SH-SY5Y (cell line): ENCODE results near the gene GALNT2.

Experiments
- GATA2 ChIP-seq: IDR thresholded peaks from 2 replicates; pipeline ENCODE4 v1.6.1; 2011; ENCODE audit warnings: mild to moderate bottlenecking, low read depth, low read length
- GATA3 ChIP-seq: IDR thresholded peaks from 2 replicates; pipeline ENCODE4 v1.6.1; 2011; ENCODE audit warnings: low read depth, mild to moderate bottlenecking, low read length, moderate library complexity

The GALNT2 gene

GRCh38 chr1:230319014-230319747, 252.1 kb downstream of the GALNT2 start:
- TF ChIP-seq GATA2 = no peak

DNA sequence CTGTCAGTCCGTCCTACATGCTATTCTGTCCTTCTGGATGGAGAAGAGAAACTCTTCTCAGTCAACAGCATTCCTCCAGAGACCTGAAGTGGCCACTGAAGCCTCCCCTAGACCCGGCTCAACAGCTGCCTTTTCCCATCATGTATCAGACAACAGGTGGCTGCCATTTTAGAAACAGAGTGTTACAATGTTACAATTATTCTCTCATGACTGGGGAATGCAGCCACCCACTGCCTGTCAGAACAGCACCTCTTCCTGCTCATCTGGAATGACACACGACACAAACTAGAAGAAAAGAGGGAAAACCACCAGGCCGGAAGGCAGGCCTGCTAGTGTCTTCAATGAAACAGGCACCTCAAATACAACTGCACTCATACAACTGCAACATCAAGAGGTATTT, 253.8 kb downstream of the GALNT2 start:
- no peak for TF ChIP-seq GATA2
- TF ChIP-seq GATA3 = no peak

DNA sequence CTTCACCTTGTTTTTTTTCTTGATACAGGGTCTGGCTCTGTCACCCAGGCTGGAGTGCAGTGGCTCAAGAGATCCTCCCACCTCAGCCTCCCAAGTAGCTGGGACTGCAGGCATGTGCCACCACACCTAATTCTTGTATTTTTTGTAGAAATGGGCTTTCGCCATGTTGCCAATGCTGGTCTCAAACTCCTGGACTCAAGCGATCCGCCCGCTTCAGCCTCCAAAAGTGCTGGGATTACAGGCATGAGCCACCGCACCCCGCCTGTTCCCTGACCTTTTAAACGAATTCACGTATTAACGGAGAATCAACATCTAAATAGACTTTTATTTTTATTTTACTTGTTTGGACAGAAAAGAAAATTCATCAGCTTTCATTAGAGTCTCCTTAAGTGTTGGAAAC, 254.3 kb downstream of the GALNT2 start:
- TF ChIP-seq GATA3 = no peak
- TF ChIP-seq GATA2 = no peak

- TF ChIP-seq GATA2 = no peak
- no peak for TF ChIP-seq GATA3
Measured at GRCh38 chr1:230321741-230322420, 254.8 kb downstream of the GALNT2 start.

DNA sequence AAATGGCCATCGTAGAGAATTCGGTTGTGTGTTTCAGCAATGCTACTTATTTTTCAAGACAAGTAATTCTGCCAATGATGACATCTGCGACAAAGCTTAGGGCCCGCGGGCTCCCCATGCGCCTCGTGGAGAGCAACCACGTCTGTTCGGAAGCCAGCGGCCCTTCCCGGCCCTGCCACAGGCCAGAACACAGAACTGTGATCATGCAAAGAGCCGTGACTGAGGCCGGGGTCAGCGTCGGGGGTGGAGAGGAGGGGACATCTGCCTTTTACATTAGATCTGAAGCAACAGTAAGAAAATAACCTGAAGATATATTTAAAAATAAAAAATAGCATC, 255.4 kb downstream of the GALNT2 start:
- TF ChIP-seq GATA3 = no peak
- TF ChIP-seq GATA2 = no peak

GRCh38 chr1:230322967-230323547, 256.0 kb downstream of the GALNT2 start:
- TF ChIP-seq GATA3 (no peak), GATA2 (no peak)

DNA sequence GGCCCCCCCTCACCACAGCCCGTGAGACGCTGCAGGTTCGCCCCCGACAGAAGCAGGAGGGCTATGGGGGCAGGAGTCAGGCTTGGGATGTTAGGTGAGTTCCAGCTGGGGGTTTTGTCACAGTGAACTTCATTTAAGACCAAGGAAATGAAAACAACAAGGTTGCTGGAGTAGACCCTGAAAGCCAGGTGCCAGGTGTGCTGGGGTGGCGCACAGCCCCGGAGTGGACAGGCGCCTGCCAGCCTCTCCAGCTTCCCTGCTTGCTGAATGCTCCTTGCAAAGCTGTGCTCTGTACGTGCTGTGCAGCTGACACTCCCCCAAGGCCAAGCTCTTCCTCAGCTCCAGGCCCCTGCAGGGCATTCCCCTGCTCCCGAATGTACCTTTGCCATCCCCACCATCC, 256.6 kb downstream of the GALNT2 start:
- TF ChIP-seq GATA2 (no peak), GATA3 (no peak)

DNA sequence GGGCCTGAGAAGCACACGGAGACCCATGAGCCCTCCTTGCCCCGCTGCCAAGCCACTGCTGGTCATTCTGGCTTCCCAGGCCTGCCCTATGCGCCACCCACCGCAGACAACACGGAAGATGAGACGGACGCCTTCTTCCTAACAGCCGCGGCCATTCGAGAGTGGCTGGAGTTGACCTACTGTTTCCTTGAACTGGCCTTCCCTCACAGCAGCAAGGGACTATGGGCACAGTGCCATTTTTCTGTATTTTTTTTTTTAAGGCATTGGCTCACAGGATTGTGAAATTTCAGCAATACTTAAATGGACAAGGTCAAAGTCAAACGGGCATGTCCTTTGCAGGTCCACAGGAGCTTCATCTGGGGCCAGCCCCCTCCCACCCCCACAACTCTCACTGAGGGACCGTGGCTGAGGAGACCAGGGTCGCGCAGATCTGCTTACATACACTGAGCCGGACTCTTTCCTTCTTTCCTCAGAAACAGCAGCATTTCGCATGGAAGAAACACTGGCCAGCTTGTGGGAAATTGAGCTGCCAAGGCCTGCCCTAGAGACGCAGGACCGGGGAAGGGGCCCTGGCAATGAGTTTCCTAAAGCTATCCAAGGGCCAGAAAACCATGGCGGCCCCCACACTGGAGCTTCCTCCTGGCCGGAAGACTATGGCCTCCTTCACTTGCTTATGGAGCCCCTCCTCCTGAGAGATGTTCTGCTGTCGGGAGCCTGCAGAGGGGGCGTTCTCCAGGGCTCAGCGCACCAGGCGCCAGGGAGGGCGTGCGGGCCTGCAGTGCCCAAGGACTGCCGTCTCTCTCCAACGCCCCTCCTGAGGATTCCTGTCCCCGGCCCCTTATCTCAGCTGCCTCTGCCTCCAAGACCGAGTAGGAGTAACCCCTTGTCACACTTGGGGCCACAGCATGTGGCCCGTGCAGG, 260.2 kb downstream of the GALNT2 start:
- no peak for TF ChIP-seq GATA2
- no peak for TF ChIP-seq GATA3

- TF ChIP-seq GATA2 = no peak
- TF ChIP-seq GATA3 = no peak
Measured at GRCh38 chr1:230327892-230328284, 260.9 kb downstream of the GALNT2 start.

DNA sequence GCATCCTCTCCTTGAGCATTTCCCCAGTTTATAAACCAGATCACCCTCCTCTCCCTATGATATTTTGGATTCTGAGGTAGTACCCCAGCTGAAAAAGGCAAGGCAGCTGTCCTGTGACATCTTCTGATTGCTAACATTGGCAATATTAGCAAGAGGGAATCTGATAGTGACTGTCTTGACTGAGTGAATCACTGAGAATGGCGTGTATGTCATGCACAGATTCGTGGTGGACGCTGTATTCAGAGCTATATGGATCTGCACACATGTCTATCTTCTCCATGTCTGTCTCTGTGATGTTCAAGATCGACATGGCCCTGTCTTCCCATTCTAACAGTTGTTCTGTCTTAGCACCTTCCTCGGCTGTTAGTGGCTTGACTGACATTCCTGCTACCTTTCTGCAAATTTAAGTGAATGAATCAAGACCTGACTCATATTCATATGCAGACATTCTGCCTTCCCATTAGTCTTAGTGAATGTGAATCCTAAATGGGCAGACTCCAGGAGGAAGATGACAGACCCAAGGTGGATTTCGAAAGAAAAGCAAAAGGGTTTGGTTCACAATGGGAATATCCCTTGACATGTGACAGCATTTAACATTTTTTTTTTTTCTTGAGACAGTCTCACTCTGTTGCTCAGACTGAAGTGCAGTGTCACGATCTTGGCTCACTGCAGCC, 261.4 kb downstream of the GALNT2 start:
- no peak for TF ChIP-seq GATA2

DNA sequence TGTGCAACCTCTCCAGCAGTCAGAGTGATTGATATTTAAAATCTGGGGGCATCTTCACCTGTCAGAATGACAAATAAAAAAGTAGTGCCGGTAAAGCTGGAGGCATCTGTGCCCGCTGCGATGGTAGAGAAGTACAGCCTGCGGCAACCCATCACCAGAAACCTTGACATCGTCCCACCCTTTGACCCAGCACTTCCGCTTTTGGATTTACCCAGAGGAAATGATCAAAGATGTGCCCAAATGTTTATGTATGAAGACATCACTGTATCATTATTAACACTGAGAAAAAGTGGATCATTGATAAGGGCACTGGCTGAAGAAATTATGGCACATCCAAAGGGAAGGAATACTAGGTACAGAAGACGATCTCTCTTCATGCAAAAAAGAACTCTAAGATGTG, 263.1 kb downstream of the GALNT2 start:
- no peak for TF ChIP-seq GATA3
- no peak for TF ChIP-seq GATA2
